SK-N-SH treated with all-trans-retinoic acid at 6 μM for 48 hours (cell line): ENCODE data around the gene LRBA.

Source experiments
- ATAC-seq: fragments of 200-7000 bp; cut with Tn5 transposase; 3 replicates; pipeline ENCODE4 v1.9.1; 2020; ENCODE audit warnings: mild to moderate bottlenecking, moderate library complexity
- ARNTL ChIP-seq: fragments of 450-650 bp; formaldehyde crosslinking; IDR thresholded peaks from 2 replicates; pipeline ENCODE4 v1.5.0; 2020; ENCODE audit warnings: low read depth, mild to moderate bottlenecking, moderate library complexity, borderline replicate concordance
- BACH2 ChIP-seq: fragments of 250-450 bp; sonication (Bioruptor Pico); IDR thresholded peaks from 2 replicates; pipeline ENCODE4 v1.9.0; 2021; ENCODE audit warnings: mild to moderate bottlenecking, borderline replicate concordance
- CSDC2 ChIP-seq: fragments of 250-450 bp; sonication (Bioruptor Pico); IDR thresholded peaks from 2 replicates; pipeline ENCODE4 v1.5.0; 2020; ENCODE audit warnings: mild to moderate bottlenecking, moderate library complexity
- ESRRG ChIP-seq: fragments of 250-450 bp; sonication (Bioruptor Pico); IDR thresholded peaks from 2 replicates; pipeline ENCODE4 v1.6.1; 2021; ENCODE audit warnings: mild to moderate bottlenecking
- GLIS3 ChIP-seq: fragments of 250-450 bp; sonication (Bioruptor Pico); IDR thresholded peaks from 2 replicates; pipeline ENCODE4 v1.5.0; 2020; ENCODE audit warnings: mild to moderate bottlenecking, moderate library complexity
- ISL1 ChIP-seq: fragments of 250-450 bp; sonication (Bioruptor Pico); IDR thresholded peaks from 2 replicates; pipeline ENCODE4 v2.1.2; 2022; ENCODE audit warnings: mild to moderate bottlenecking, moderate library complexity
- PATZ1 ChIP-seq: fragments of 250-450 bp; sonication (Bioruptor Pico); IDR thresholded peaks from 2 replicates; pipeline ENCODE4 v1.8.0; 2020; ENCODE audit warnings: mild to moderate bottlenecking, moderate library complexity, borderline replicate concordance
- POU6F1 ChIP-seq: fragments of 250-450 bp; sonication (Bioruptor Pico); IDR thresholded peaks from 2 replicates; pipeline ENCODE4 v1.8.0; 2021; ENCODE audit warnings: low read depth, mild to moderate bottlenecking, moderate library complexity, borderline replicate concordance
- PPARA ChIP-seq: fragments of 250-450 bp; sonication (Bioruptor Pico); IDR thresholded peaks from 2 replicates; pipeline ENCODE4 v1.5.0; 2020; ENCODE audit warnings: mild to moderate bottlenecking, borderline replicate concordance
- RARB ChIP-seq: fragments of 250-450 bp; sonication (Bioruptor Pico); IDR thresholded peaks from 2 replicates; pipeline ENCODE4 v1.8.0; 2021; ENCODE audit warnings: mild to moderate bottlenecking, moderate library complexity
- TCF4 ChIP-seq: fragments of 250-450 bp; sonication (Bioruptor Pico); IDR thresholded peaks from 2 replicates; pipeline ENCODE4 v1.8.0; 2021; ENCODE audit warnings: mild to moderate bottlenecking, moderate library complexity, borderline replicate concordance
- TOX ChIP-seq: fragments of 250-450 bp; sonication (Bioruptor Pico); IDR thresholded peaks from 2 replicates; pipeline ENCODE4 v1.8.0; 2021; ENCODE audit warnings: mild to moderate bottlenecking, moderate library complexity, borderline replicate concordance
- TSHZ2 ChIP-seq: fragments of 250-450 bp; sonication (Bioruptor Pico); IDR thresholded peaks from 2 replicates; pipeline ENCODE4 v1.5.0; 2020; ENCODE audit warnings: mild to moderate bottlenecking, moderate library complexity
- ZC3H10 ChIP-seq: fragments of 250-450 bp; sonication (Bioruptor Pico); IDR thresholded peaks from 2 replicates; pipeline ENCODE4 v1.5.1; 2021; ENCODE audit warnings: mild to moderate bottlenecking, moderate library complexity
- ZFP3 ChIP-seq: fragments of 250-450 bp; sonication (Bioruptor Pico); IDR thresholded peaks from 2 replicates; pipeline ENCODE4 v1.5.0; 2020; ENCODE audit warnings: mild to moderate bottlenecking, moderate library complexity
- ZNF565 ChIP-seq: fragments of 450-650 bp; formaldehyde crosslinking; conservative IDR thresholded peaks from 2 replicates; pipeline ENCODE4 v1.5.0; 2020; ENCODE audit warnings: low read depth, mild to moderate bottlenecking, moderate library complexity
- ZNF70 ChIP-seq: fragments of 450-650 bp; formaldehyde crosslinking; IDR thresholded peaks from 2 replicates; pipeline ENCODE4 v1.5.0; 2020; ENCODE audit warnings: mild to moderate bottlenecking, moderate library complexity
- ZNF8 ChIP-seq: fragments of 450-650 bp; formaldehyde crosslinking; IDR thresholded peaks from 2 replicates; pipeline ENCODE4 v1.5.0; 2020; ENCODE audit warnings: mild to moderate bottlenecking, moderate library complexity
- TF ChIP-seq, protein P1 (sequence below): fragments of 250-450 bp; sonication (Bioruptor Pico); IDR thresholded peaks from 2 replicates; pipeline ENCODE4 v1.5.1; 2021; ENCODE audit warnings: mild to moderate bottlenecking, moderate library complexity

LRBA gene

GRCh38 chr4:150714462-150715438, 300.3 kb downstream of the LRBA start:
- ATAC-seq, result no peak
- TF ChIP-seq ISL1 (CRISPR knock-in tag) (no peak), POU6F1 (no peak), PATZ1 (CRISPR knock-in tag) (no peak), TCF4 (CRISPR knock-in tag) (no peak), ZNF70 (CRISPR knock-in tag) (no peak)

DNA sequence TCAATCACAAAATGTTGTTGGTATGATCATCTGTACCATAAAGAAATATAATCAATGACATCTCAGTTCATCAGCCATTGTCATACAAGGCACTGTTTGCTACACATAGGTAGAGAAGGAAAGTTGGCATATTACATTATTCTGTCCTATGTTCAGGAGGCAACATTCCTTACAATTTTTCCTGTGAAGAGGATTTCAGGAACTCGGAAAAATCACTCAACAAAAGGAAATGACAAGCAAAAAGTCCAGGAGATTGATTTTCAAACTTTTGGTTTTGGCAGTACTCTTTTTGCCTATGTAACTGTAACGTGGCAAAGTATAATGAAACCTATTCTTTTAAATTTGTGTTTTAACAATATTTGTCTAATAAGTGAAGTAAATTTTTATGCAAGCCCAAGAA, 301.8 kb downstream of the LRBA start:
- ATAC-seq, result no peak
- no peak for TF ChIP-seq ZNF8 (CRISPR knock-in tag)
- TF ChIP-seq ZC3H10 (CRISPR knock-in tag), result no peak
- no peak for TF ChIP-seq BACH2 (CRISPR knock-in tag)
- TF ChIP-seq TOX (CRISPR knock-in tag), result no peak
- TF ChIP-seq, protein P1, sequence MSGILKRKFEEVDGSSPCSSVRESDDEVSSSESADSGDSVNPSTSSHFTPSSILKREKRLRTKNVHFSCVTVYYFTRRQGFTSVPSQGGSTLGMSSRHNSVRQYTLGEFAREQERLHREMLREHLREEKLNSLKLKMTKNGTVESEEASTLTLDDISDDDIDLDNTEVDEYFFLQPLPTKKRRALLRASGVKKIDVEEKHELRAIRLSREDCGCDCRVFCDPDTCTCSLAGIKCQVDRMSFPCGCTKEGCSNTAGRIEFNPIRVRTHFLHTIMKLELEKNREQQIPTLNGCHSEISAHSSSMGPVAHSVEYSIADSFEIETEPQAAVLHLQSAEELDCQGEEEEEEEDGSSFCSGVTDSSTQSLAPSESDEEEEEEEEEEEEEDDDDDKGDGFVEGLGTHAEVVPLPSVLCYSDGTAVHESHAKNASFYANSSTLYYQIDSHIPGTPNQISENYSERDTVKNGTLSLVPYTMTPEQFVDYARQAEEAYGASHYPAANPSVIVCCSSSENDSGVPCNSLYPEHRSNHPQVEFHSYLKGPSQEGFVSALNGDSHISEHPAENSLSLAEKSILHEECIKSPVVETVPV, result no peak
- TF ChIP-seq GLIS3 (CRISPR knock-in tag), result no peak
- TF ChIP-seq PATZ1 (CRISPR knock-in tag), result no peak
- TF ChIP-seq ESRRG (CRISPR knock-in tag), result no peak
- no peak for TF ChIP-seq TSHZ2 (CRISPR knock-in tag)
- no peak for TF ChIP-seq CSDC2 (CRISPR knock-in tag)
- TF ChIP-seq PPARA, result no peak
- TF ChIP-seq RARB (CRISPR knock-in tag), result no peak

DNA sequence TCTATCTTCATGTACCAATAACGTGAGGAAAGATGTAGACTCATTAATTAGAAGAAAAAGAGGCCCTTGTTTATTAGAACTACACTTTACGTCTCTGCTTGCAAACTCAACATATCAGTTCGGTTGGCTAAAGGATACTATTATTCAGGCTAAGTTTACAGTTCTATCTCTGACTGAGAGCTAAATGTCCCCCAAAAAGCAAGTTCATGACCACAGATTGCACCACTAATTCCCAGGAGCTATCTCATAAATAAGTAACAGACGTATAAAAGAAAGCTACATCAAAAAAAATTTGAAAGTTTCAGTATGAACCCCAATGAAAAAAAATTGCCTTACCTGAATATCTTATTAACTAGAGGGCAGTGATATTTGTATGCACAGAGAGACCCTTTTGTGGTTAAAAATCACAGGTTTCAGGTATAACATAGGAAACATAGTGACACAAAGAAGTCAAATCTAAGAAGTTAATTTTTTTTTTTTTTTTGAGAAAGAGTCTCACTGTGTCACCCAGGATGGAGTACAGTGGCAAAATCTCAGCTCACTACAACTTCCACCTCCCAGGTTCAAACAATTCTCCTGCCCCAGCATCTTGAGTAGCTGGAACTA, 304.2 kb downstream of the LRBA start:
- TF ChIP-seq CSDC2 (CRISPR knock-in tag), result no peak
- no peak for TF ChIP-seq ZFP3 (CRISPR knock-in tag)
- TF ChIP-seq BACH2 (CRISPR knock-in tag), result no peak
- no peak for TF ChIP-seq POU6F1
- TF ChIP-seq ZNF565, result no peak
- TF ChIP-seq, protein P1, result no peak
- TF ChIP-seq ZNF70 (CRISPR knock-in tag), result no peak
- TF ChIP-seq ARNTL (CRISPR knock-in tag), result no peak
- ATAC-seq, result no peak
